HEK293T (cell line): ENCODE data around the gene CPA4.

Experiments used
- CTCF ChIA-PET: fragments of 350-600 bp; formaldehyde crosslinking; extraction: SDS; loops from one replicate; lab custom pipeline; 2021; ENCODE audit warnings: antibody characterized with exemption, inconsistent platforms; lab: Yijun Ruan, JAX
- POLR2A ChIA-PET: fragments of 350-600 bp; formaldehyde crosslinking; extraction: SDS; loops from one replicate; lab custom pipeline; 2020; ENCODE audit warnings: antibody characterized with exemption, inconsistent platforms; lab: Yijun Ruan, JAX
- DNase-seq: peaks from one replicate; pipeline ENCODE4 v3.0.0; 2012; ENCODE audit warnings: mixed read lengths; ENCODE audit errors: extremely low spot score
- ARNT ChIP-seq: fragments of 450-650 bp; IDR thresholded peaks from 2 replicates; pipeline ENCODE4 v1.6.1; 2017; ENCODE audit warnings: mild to moderate bottlenecking
- BHLHE40 ChIP-seq: fragments of 450-650 bp; IDR thresholded peaks from 2 replicates; pipeline ENCODE4 v1.6.1; 2016; ENCODE audit warnings: mild to moderate bottlenecking, moderate library complexity, borderline replicate concordance
- CTBP1 ChIP-seq: fragments of 450-650 bp; IDR thresholded peaks from 2 replicates; pipeline ENCODE4 v1.6.1; 2016; ENCODE audit warnings: borderline replicate concordance
- ELF4 ChIP-seq: fragments of 450-650 bp; IDR thresholded peaks from 2 replicates; pipeline ENCODE4 v1.6.1; 2017; ENCODE audit warnings: antibody characterized with exemption
- FOXA1 ChIP-seq: fragments of 450-650 bp; IDR thresholded peaks from 2 replicates; pipeline ENCODE4 v1.6.1; 2016; ENCODE audit warnings: mild to moderate bottlenecking
- FOXK2 ChIP-seq: fragments of 450-650 bp; IDR thresholded peaks from 2 replicates; pipeline ENCODE4 v1.6.1; 2016; ENCODE audit warnings: mild to moderate bottlenecking
- FOXM1 ChIP-seq: fragments of 450-650 bp; IDR thresholded peaks from 2 replicates; pipeline ENCODE4 v1.6.1; 2017; ENCODE audit warnings: mild to moderate bottlenecking, borderline replicate concordance
- HDGF ChIP-seq: fragments of 450-650 bp; IDR thresholded peaks from 2 replicates; pipeline ENCODE4 v1.6.1; 2017; ENCODE audit warnings: antibody characterized with exemption, borderline replicate concordance
- L3MBTL2 ChIP-seq: fragments of 450-650 bp; conservative IDR thresholded peaks from 2 replicates; pipeline ENCODE4 v1.6.1; 2016; ENCODE audit warnings: mild to moderate bottlenecking
- LEF1 ChIP-seq: fragments of 450-650 bp; IDR thresholded peaks from 2 replicates; pipeline ENCODE4 v1.6.1; 2017; ENCODE audit warnings: mild to moderate bottlenecking, borderline replicate concordance
- NFRKB ChIP-seq: fragments of 450-650 bp; IDR thresholded peaks from 2 replicates; pipeline ENCODE4 v1.6.1; 2016; ENCODE audit warnings: mild to moderate bottlenecking, moderate library complexity
- SP1 ChIP-seq: fragments of 450-650 bp; IDR thresholded peaks from 2 replicates; pipeline ENCODE4 v1.6.1; 2017
- SUZ12 ChIP-seq: fragments of 450-650 bp; IDR thresholded peaks from 2 replicates; pipeline ENCODE4 v1.6.1; 2016; ENCODE audit warnings: mild to moderate bottlenecking
- TARDBP ChIP-seq: fragments of 450-650 bp; IDR thresholded peaks from 2 replicates; pipeline ENCODE4 v1.6.1; 2016
- ZNF384 ChIP-seq: fragments of 450-650 bp; IDR thresholded peaks from 2 replicates; pipeline ENCODE4 v1.6.1; 2016
- TF ChIP-seq, protein P1 (sequence below): fragments of 450-650 bp; IDR thresholded peaks from 2 replicates; pipeline ENCODE4 v1.6.1; 2016

CPA4 gene

DNA sequence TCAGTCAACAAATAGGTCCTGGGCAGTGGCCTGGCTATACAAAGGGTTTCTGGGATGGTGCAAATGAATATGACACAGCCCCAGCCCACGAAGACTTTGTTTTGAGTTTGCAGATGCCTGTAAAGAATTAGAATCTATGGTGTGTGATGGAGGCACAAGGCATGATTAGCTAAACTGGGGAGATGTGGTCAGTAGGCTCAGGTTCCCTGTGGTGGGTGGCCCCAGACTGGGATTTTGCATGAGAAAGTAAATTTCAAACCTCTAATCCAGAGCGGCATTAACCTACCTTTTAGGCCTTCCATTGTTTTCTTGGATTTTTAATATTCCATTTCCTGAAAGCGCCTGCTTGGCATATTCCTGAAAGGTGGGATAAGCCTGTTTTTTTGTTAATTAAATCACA lies 45.3 kb downstream of the CPA4 start:
- ChIA-PET CTCF (no interaction called here), POLR2A (interaction anchor here (1.9 kb wide), 1 partner anchor 133 kb away, joined by 6 read pairs; the partner anchor contains the start of gene TMEM209)
- no peak for TF ChIP-seq FOXA1
- no peak for DNase-seq

DNA sequence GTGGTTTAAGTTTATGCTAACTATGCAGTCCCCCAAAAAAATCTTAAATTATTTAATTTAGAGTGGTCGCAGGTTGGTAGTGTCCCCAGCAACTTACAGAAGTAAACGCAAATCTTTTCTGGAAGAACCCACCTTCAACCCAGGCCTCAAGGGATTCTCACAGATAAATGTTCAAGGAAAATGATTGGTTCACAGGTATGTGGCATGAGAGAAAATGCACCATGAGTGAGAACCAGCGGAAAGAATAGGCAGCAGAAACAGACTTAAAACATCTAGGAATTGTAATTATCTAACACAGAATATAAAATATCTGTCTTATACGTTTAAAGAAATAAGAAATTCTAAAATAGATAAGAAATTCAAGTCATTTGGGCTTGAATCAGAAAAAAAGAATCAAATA lies 48.9 kb downstream of the CPA4 start:
- TF ChIP-seq FOXM1 (no peak), LEF1 (no peak), TARDBP (no peak), SUZ12 (no peak), FOXA1 (no peak), ZNF384 (no peak), FOXK2 (no peak), ARNT (no peak), BHLHE40 (no peak), CTBP1 (no peak), SP1 (no peak), NFRKB (no peak)
- TF ChIP-seq, protein P1, sequence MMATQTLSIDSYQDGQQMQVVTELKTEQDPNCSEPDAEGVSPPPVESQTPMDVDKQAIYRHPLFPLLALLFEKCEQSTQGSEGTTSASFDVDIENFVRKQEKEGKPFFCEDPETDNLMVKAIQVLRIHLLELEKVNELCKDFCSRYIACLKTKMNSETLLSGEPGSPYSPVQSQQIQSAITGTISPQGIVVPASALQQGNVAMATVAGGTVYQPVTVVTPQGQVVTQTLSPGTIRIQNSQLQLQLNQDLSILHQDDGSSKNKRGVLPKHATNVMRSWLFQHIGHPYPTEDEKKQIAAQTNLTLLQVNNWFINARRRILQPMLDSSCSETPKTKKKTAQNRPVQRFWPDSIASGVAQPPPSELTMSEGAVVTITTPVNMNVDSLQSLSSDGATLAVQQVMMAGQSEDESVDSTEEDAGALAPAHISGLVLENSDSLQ: no peak
- DNase-seq: no peak
- CTCF ChIA-PET: no interaction called here
- POLR2A ChIA-PET: no interaction called here

DNA sequence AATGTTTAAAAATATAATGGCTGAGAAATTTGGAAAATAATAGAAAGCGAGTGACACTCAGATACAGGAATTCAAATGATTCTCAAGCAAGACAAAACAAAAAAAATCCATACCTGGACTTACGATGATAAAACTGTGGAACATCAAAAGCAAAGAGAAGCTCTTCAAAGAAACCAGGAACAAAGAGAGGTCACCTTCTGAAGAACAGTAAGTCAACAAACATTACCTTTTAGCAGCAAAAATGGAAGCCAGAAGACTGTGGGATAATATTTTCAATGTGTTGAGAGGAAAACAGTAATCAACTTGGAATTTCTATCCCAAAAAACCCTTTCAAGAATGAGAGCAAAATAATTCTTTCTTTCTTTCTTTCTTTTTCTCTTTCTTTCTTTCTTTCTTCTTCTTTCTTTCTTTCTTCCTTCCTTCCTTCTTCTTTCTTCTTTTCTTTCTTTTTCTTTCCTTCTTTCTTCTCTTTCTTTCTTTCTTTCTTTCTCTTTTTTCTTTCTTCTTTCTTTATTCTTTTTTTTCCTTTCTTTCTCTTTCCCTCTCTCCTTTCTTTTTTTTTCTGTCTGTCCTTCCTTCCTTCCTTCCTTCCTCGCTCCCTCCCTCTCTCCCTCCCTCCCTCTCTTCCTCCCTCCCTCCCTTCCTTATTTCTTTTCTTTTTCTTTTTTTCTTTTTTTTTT lies 49.9 kb downstream of the CPA4 start:
- POLR2A ChIA-PET: no interaction called here
- DNase-seq: no peak
- CTCF ChIA-PET: no interaction called here
- no peak for TF ChIP-seq HDGF
- TF ChIP-seq SP1: no peak
- no peak for TF ChIP-seq FOXA1
- no peak for TF ChIP-seq L3MBTL2
- no peak for TF ChIP-seq FOXK2

DNA sequence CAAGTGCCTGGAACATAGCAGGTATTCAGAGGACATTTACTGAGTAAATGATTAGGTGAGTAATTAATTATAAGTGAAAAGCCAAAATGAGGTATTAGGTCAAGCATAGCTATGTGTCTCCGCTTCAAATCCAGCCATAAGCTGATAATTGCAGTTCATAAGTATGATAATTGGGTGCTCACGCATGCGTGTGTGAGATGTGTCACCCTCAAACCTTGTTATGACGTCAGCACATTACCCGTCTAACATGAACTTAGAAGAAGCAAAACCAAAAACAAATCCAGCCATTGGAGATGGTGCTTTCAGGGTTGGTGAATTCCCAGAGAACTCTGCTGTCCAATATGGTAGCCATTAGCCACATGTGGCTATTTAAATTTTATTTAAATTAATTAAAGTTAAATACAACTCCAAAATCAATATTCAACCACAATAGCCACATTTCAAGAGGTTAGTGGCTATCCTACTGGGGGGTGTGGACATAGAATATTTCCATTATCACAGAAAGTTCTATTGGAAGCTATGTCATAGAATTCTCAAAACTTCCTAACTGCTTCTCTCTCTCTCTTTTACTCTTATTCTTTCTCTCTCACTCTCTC lies 51.4 kb downstream of the CPA4 start, which contains the start of gene CPA5:
CPA5 (plus strand) TSS at position 546 of the 596 bp plus-strand sequence. CDS start 1,670 bp downstream, outside the sequence.
- ChIA-PET CTCF (no interaction called here), POLR2A (no interaction called here)
- TF ChIP-seq ARNT (no peak), FOXA1 (no peak), ZNF384 (no peak), CTBP1 (no peak), HDGF (no peak), ELF4 (no peak)
- no peak for DNase-seq

DNA sequence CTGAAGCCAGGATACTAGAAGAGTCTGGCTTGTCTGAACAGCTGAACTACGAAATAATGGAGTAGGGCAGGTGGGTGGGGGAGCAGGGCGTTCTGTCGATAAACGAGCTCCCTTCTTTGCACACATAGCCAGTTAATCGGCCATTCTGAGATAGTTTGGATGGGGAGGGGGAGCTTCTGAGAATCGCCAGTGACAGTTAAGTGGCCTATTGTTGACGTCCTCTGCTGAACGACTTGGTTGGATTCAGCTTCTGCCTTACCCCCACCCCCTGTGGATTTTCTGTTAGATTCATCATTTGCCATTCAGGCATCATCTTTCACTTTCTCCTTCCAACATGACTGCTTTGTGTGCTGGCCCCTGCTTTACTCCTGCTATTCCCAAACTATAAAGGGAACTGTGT lies 52.2 kb downstream of the CPA4 start:
- ChIA-PET POLR2A (no interaction called here), CTCF (interaction anchor here (0.7 kb wide), 1 partner anchor 26 kb away, joined by 5 read pairs; no protein-coding TSS in a partner anchor)
- TF ChIP-seq BHLHE40 (no peak), ARNT (no peak), FOXA1 (no peak), CTBP1 (no peak)
- DNase-seq: no peak

DNA sequence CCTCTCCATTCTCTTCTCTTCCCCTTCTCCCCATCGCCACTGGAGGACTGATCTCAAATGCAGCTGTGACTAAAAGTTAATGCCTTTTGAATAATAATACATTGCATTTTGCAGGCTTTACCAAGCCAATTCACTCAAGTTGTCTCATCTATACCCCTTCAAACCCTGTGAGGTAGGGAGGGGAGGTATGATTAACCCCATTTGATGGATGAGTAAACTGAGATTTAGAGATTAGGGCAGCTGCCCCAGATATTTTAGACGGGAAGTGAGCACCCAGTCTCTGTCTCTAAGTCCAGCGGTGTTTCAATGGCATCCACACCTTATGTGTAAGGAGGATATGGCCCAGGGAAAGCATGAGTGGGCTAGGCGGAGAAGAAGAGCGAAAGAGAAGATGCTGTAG lies 52.8 kb downstream of the CPA4 start:
- TF ChIP-seq ELF4 (no peak), FOXK2 (no peak), NFRKB (no peak), FOXA1 (no peak), LEF1 (no peak), CTBP1 (no peak), SP1 (no peak), ARNT (no peak), SUZ12 (no peak), L3MBTL2 (no peak), HDGF (no peak), FOXM1 (no peak), BHLHE40 (no peak)
- TF ChIP-seq, protein P1: no peak
- DNase-seq: no peak
- POLR2A ChIA-PET: interaction anchor here (1.1 to 1.3 kb wide), 2 partner anchors 72 to 141 kb away, joined by 3 to 4 read pairs; partner anchors contain the start of gene TMEM209
- CTCF ChIA-PET: no interaction called here

DNA sequence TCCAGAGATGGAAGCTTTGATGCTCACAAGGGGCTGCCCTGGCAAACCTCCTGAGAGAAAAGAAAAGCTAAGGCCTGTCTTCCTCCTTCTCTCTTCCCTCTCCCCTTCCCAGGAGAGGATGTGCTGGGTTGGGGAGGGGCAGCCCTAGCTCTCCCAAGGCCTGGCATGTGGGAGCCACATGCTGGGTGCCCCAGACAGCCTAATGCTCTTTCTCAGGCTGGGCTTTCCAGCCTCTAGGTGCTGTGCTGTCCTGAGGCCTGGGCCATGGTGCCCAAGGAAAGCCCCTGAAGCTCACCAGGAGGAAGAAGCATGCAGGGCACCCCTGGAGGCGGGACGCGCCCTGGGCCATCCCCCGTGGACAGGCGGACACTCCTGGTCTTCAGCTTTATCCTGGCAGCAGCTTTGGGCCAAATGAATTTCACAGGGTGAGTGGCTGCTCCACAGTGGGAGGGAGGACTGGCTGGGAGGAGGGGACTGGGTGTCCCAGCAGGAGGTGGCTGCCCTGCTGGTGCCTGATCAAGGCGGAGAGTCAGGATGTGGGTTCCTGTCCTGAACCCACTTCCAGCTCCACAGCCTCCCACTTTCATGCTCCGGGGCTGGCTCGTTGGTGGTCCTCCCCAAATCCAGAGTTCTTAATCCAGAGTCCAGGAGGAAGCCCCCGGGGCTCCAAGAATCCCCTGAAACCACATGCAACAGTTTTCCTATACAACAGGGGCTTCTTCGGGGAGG lies 53.4 kb downstream of the CPA4 start:
- CTCF ChIA-PET: no interaction called here

More for the DNA sequence above, 53.4 kb downstream of the CPA4 start:
- no peak for DNase-seq
- TF ChIP-seq FOXK2: no peak
- TF ChIP-seq BHLHE40: no peak
- TF ChIP-seq, protein P1: no peak
- TF ChIP-seq ARNT: no peak
- no peak for TF ChIP-seq ZNF384
- POLR2A ChIA-PET: interaction anchor here (1.1 to 1.3 kb wide), 2 partner anchors 73 to 141 kb away, joined by 3 to 4 read pairs; partner anchors contain the start of gene TMEM209
